Breast epithelium (tissue), 4 donors: ENCODE results near the gene RTN4R. TPM values are rescaled to one million over a fixed set of nuclear protein-coding genes. Genes with fewer than 3 reads are reported as not detected.

ENCODE experiments used
- DNase-seq, 2 donors: peaks; one replicate each; pipeline ENCODE4 v3.0.0-alpha.2; 2019; ENCODE audit warnings: low spot score in 2 of 2
- H3K27ac ChIP-seq, 2 donors: fragments of 200-600 bp; sonication (generic) in 1 of 2; one replicate each; pipeline ENCODE4 v1.5.1; 2016 to 2019; ENCODE audit warnings: mild to moderate bottlenecking in 1 of 2
- H3K27me3 ChIP-seq, 2 donors: fragments of 200-600 bp; sonication (generic) in 1 of 2; one replicate each; pipeline versions ENCODE4 v1.5.1 to v1.6.0; 2017 to 2019; ENCODE audit warnings: control low read depth in 1 of 2, mild to moderate bottlenecking in 1 of 2
- H3K36me3 ChIP-seq: fragments of 200-600 bp; one replicate; pipeline ENCODE4 v1.5.1; 2019
- H3K4me1 ChIP-seq, 2 donors: fragments of 200-600 bp; sonication (generic); one replicate each; pipeline ENCODE4 v1.5.1; 2016 to 2019; ENCODE audit warnings: control low read depth in 1 of 2
- H3K4me3 ChIP-seq, 3 donors: fragments of 200-600 bp; sonication (generic); 1 replicate in 2 of 3; 2 replicates in 1 of 3; pipeline ENCODE4 v1.5.1; 2016 to 2019; ENCODE audit warnings: mild to moderate bottlenecking in 3 of 3, moderate library complexity in 2 of 3
- H3K9me3 ChIP-seq, 2 donors: fragments of 200-600 bp; sonication (generic) in 1 of 2; one replicate each; pipeline ENCODE4 v1.5.1; 2016 to 2019; ENCODE audit warnings: control low read depth in 1 of 2
- POLR2A ChIP-seq: fragments of 450-650 bp; IDR thresholded peaks from one replicate; pipeline ENCODE4 v1.6.1; 2016; ENCODE audit warnings: antibody characterized with exemption, mild to moderate bottlenecking, moderate library complexity
- POLR2AphosphoS5 ChIP-seq, 3 donors: sonication (generic); formaldehyde crosslinking; IDR thresholded peaks; one replicate each; pipeline ENCODE4 v1.6.1; 2017; ENCODE audit warnings: antibody characterized with exemption in 3 of 3
- intact Hi-C: fragments of 100-400 bp; cut with DNase I; formaldehyde crosslinking; loops from one replicate; pipeline ENCODE4 v1.15.1; 2023; ENCODE audit warnings: low total_unique reads
- total RNA-seq, 3 donors: library from RNA; depleted of rRNA; stranded (reverse); fragments of >200 nt; gene quantifications; one replicate each; pipeline ENCODE4 v1.1.0, GENCODE V29; 2016
- TF ChIP-seq, protein P1 (sequence below), 3 donors: fragments of 450-650 bp; IDR thresholded peaks; one replicate each; pipeline ENCODE4 v1.5.1; 2016 to 2017; ENCODE audit warnings: antibody characterized with exemption in 3 of 3, mild to moderate bottlenecking in 3 of 3, moderate library complexity in 3 of 3

The RTN4R gene
- total RNA-seq, 3 donors from 2014 or later = 0.48 to 2.0 (median 1.9) TPM

DNA sequence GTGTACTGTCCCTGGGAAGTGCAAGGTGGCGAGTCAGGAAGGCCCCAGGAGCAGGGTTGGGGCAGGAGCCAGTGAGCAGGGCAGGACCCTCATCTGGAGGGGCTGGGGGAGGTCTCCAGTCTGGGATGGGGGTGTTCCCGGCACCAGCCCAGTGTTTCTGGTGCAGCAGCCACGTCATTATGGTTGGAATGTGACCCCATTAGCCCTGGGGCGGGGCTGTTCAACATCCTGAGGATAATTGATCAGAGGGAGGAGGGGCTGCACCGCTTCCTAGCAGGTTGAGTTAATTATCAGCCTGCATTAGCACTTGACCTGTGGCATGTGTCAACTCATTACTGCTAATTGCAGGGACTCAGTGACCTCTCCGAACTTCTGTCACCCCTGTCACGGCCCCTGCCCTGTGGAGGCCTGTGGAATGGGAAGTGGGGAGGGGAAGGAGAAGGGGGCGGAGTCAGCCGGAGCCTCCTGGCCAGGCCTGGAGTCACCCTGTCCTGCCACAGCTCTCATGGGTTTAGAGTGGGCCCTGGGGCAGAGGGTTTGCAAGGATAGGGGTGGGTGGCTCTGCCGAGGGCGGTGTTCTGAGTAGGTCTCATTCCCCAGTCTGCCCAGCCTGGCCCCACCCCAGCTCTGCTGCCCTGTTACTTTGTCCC is 64.4 kb downstream of the RTN4R start:
- H3K27me3 ChIP-seq = no peaks in the 10 kb centered on the region
- H3K4me3 ChIP-seq = no peak overlapping the region
- peak overlapping the region in 1 of 2 donors; percentile 40 for H3K27ac ChIP-seq
- H3K4me1 ChIP-seq = peaks cover 0 to 5% of the 10 kb centered on the region in 2 donors
- DNase-seq = no peak
- H3K36me3 ChIP-seq = no peaks in the 10 kb centered on the region
- intact Hi-C loops = no loop called here
- no peaks in the 10 kb centered on the region for H3K9me3 ChIP-seq
- TF ChIP-seq POLR2A (no peak), POLR2AphosphoS5 (IDR thresholded peaks at IDR 0.05) (no peak)
- TF ChIP-seq, protein P1, sequence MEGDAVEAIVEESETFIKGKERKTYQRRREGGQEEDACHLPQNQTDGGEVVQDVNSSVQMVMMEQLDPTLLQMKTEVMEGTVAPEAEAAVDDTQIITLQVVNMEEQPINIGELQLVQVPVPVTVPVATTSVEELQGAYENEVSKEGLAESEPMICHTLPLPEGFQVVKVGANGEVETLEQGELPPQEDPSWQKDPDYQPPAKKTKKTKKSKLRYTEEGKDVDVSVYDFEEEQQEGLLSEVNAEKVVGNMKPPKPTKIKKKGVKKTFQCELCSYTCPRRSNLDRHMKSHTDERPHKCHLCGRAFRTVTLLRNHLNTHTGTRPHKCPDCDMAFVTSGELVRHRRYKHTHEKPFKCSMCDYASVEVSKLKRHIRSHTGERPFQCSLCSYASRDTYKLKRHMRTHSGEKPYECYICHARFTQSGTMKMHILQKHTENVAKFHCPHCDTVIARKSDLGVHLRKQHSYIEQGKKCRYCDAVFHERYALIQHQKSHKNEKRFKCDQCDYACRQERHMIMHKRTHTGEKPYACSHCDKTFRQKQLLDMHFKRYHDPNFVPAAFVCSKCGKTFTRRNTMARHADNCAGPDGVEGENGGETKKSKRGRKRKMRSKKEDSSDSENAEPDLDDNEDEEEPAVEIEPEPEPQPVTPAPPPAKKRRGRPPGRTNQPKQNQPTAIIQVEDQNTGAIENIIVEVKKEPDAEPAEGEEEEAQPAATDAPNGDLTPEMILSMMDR (IDR thresholded peaks at IDR 0.05) = no peak

DNA sequence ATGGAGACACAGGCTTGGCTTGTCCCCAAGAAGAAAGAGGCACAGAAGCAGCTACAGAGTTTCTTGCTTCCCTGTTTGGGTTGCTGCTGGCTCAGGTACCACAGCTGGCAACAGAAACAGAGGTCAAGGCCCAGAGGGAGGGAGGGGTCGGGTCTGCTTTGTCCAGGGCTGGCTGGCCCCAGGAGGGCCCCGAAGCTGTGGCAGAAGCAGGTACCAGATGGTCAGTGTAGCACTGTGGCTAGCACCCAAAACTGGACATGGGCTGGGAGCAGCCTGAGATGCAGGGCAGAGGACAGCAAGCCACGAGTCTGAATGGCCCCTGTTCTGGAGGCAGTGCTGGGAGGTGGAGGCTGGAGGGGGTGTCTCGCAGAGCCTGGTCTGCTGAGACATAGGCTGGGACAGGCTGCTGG is 65.0 kb downstream of the RTN4R start:
- Histone ChIP-seq H3K36me3 (no peaks in the 10 kb centered on the region), H3K27me3 (no peaks in the 10 kb centered on the region), H3K27ac (peak overlapping the region in 1 of 2 donors; percentile 36), H3K4me1 (peaks cover 0 to 5% of the 10 kb centered on the region in 2 donors), H3K9me3 (no peaks in the 10 kb centered on the region), H3K4me3 (no peak overlapping the region)
- intact Hi-C loops = no loop called here
- TF ChIP-seq POLR2AphosphoS5 (IDR thresholded peaks at IDR 0.05) = no peak
- TF ChIP-seq, protein P1 (IDR thresholded peaks at IDR 0.05) = no peak
- TF ChIP-seq POLR2A = no peak
- DNase-seq = no peak

DNA sequence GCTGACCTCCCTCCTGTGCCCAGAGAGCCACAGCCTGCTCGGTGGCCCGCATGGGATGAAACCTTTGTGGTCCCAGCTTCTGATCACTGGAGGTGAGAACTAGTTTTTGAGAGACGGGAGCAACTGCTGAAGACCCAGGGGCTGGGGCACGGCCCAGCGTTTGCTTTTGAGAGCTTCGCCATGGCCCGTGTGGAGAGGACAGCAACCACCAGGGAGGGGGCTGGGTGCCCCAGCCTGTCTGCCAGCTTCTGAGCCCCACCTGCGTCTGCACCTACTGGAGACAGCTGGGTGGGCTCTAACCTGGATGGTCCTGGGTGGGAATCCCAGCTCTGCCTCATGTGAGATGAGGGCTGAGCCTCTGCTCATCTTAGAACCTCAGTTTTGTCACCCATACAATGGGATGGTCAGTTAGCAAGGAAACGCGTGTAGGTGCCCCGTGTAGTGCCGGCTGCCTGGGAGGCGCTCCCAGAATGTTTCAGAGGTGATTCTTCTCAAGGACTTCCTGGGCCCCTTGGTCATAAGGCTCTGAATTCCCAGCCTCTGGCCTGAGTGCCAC is 66.2 kb downstream of the RTN4R start:
- intact Hi-C loops = no loop called here
- Histone ChIP-seq H3K9me3 (no peaks in the 10 kb centered on the region), H3K27ac (no peak overlapping the region), H3K4me3 (no peak overlapping the region), H3K27me3 (no peaks in the 10 kb centered on the region), H3K36me3 (no peaks in the 10 kb centered on the region), H3K4me1 (no peaks in the 10 kb centered on the region)
- no peak for DNase-seq
- TF ChIP-seq, protein P1 (IDR thresholded peaks at IDR 0.05) = no peak
- TF ChIP-seq POLR2AphosphoS5 (IDR thresholded peaks at IDR 0.05) (no peak), POLR2A (no peak)

DNA sequence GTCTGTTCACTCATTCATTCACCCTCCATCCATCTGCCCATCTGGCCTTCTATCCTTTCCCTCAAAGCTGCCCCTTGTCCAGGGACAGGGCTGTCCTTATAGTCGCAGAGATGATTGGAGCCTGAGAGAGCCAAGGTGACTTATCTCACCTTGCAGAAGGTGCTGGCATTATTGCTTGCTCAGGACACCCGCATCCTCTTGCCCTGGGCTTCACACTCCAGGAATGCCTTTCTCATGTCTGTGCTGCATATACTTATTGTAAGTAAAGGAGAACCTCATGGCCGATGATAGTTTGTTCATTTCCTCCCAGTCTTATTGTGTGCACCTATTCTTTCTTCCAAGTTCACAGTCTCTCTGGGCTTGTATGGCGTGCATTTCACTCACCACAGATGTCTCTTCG is 68.2 kb downstream of the RTN4R start:
- Histone ChIP-seq H3K27me3 (no peaks in the 10 kb centered on the region), H3K36me3 (no peaks in the 10 kb centered on the region), H3K27ac (no peak overlapping the region), H3K4me1 (no peaks in the 10 kb centered on the region), H3K4me3 (no peak overlapping the region), H3K9me3 (no peaks in the 10 kb centered on the region)
- TF ChIP-seq POLR2A (no peak), POLR2AphosphoS5 (IDR thresholded peaks at IDR 0.05) (no peak)
- TF ChIP-seq, protein P1 (IDR thresholded peaks at IDR 0.05) = no peak
- DNase-seq = no peak
- intact Hi-C loops = no loop called here

DNA sequence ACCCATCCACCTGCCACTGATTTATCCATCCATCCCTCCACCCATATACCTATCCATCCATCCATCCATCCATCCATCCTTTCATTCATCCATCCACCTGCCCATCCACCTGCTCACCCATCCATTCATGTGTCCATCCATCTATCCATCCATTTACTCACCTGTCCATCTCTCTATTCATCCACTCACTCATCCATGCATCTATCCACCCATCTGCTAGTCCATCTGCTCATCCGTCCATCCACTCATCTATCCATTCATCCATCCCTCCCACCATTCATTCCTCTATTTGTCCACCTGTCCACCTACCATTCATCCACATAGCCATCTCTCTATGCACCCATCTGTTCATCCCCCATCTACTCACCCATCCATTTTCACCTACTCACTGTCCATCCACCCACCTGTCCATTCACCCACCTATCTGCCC is 68.7 kb downstream of the RTN4R start:
- Histone ChIP-seq H3K27me3 (no peaks in the 10 kb centered on the region), H3K36me3 (no peaks in the 10 kb centered on the region), H3K4me3 (no peak overlapping the region), H3K27ac (no peak overlapping the region), H3K9me3 (no peaks in the 10 kb centered on the region), H3K4me1 (no peaks in the 10 kb centered on the region)
- intact Hi-C loops = no loop called here
- DNase-seq = no peak
- no peak for TF ChIP-seq POLR2A
- TF ChIP-seq, protein P1 (IDR thresholded peaks at IDR 0.05) = no peak
- TF ChIP-seq POLR2AphosphoS5 (IDR thresholded peaks at IDR 0.05) = no peak
